Uterus (tissue), 4 donors: ENCODE measurements around the gene ANXA6. TPM values are rescaled to one million over a fixed set of nuclear protein-coding genes. Genes with fewer than 3 reads are reported as not detected.
A peak's percentile ranks its signal among the peaks of the same experiment; 100 is the strongest.

Experiments used
- DNase-seq, 2 donors: peaks; one replicate each; pipeline ENCODE4 v3.0.0-alpha.2; 2019 to 2020
- H3K27ac ChIP-seq, 2 donors: fragments of 200-600 bp; sonication (generic); 1 replicate in 1 of 2; 2 replicates in 1 of 2; pipeline ENCODE4 v1.5.1; 2016 to 2018
- H3K27me3 ChIP-seq, 2 donors: fragments of 200-600 bp; sonication (generic); one replicate each; pipeline ENCODE4 v1.5.1; 2018 to 2019; ENCODE audit warnings: control low read depth in 1 of 2
- H3K36me3 ChIP-seq, 2 donors: fragments of 200-600 bp; sonication (generic); one replicate each; pipeline ENCODE4 v1.5.1; 2019; ENCODE audit warnings: control low read depth in 1 of 2
- H3K4me1 ChIP-seq, 2 donors: fragments of 200-600 bp; sonication (generic); one replicate each; pipeline ENCODE4 v1.5.1; 2018 to 2019; ENCODE audit warnings: control low read depth in 1 of 2
- H3K4me3 ChIP-seq, 2 donors: fragments of 200-600 bp; sonication (generic); 1 replicate in 1 of 2; 2 replicates in 1 of 2; pipeline ENCODE4 v1.5.1; 2018 to 2019; ENCODE audit warnings: mild to moderate bottlenecking in 1 of 2
- H3K9me3 ChIP-seq, 2 donors: fragments of 200-600 bp; sonication (generic); one replicate each; pipeline ENCODE4 v1.5.1; 2019; ENCODE audit warnings: control low read depth in 1 of 2
- CTCF ChIP-seq, 4 experiments: fragments of 200-600 bp in 2 of 4; fragments of 450-650 bp in 2 of 4; sonication (generic) in 2 of 4; IDR thresholded peaks; one replicate each; pipeline ENCODE4 v1.5.1; 2016 to 2019; ENCODE audit warnings: antibody characterized with exemption in 4 of 4, mild to moderate bottlenecking in 2 of 4, moderate library complexity in 1 of 4
- POLR2A ChIP-seq, 2 donors: fragments of 450-650 bp; IDR thresholded peaks; one replicate each; pipeline ENCODE4 v1.6.1; 2016; ENCODE audit warnings: antibody characterized with exemption in 2 of 2, mild to moderate bottlenecking in 1 of 2, moderate library complexity in 1 of 2
- intact Hi-C: fragments of 100-400 bp; cut with DNase I; formaldehyde crosslinking; loops from one replicate; pipeline ENCODE4 v1.15.1; 2023; ENCODE audit warnings: low total_unique reads
- total RNA-seq, 4 donors: library from RNA; depleted of rRNA in 3 of 4; stranded (reverse); fragments of >200 nt in 3 of 4; gene quantifications; one replicate each; pipeline versions ENCODE4 v1.1.0 to v1.2.4, GENCODE V29; 2014 to 2023
- donor health status: DM: yes; HTN: yes; CAD: no.

ANXA6 gene
- total RNA-seq, 4 donors from 2014 or later = 131 to 346 (median 252) TPM

GRCh38 chr5:151080613-151081430 is 76.8 kb downstream of the ANXA6 start, which contains the start of gene TNIP1:
TSS of gene TNIP1 (minus strand) at chr5:151081034. CDS start at chr5:151065095, 15,939 bp downstream.
- TF ChIP-seq CTCF (IDR thresholded peaks at IDR 0.05) (peak in 3 of 4 experiments; percentile 1 to 8 (median 3)), POLR2A (IDR thresholded peaks at IDR 0.05) (peak; percentile 80 to 82)
- intact Hi-C loops = no loop called here
- Histone ChIP-seq H3K4me3 (peak within 1 kb of the TSS; percentile 57 to 95), H3K9me3 (no peaks in the 10 kb centered on the region), H3K36me3 (no peaks in the 10 kb centered on the region), H3K27me3 (no peaks in the 10 kb centered on the region), H3K4me1 (peaks cover 0 to 15% of the 10 kb centered on the region in 2 donors), H3K27ac (peak within 1 kb of the TSS; percentile 98 to 100)
- peak; percentile 93 to 96 for DNase-seq

- no peak for TF ChIP-seq CTCF (IDR thresholded peaks at IDR 0.05)
- TF ChIP-seq POLR2A (IDR thresholded peaks at IDR 0.05) = no peak
- intact Hi-C loops = no loop called here
- peaks cover 0 to 15% of the 10 kb centered on the region in 2 donors for H3K4me1 ChIP-seq
- H3K27ac ChIP-seq = peak overlapping the region; percentile 98 to 100
- no peaks in the 10 kb centered on the region for H3K27me3 ChIP-seq
- H3K9me3 ChIP-seq = no peaks in the 10 kb centered on the region
- DNase-seq = no peak
- no peaks in the 10 kb centered on the region for H3K36me3 ChIP-seq
- H3K4me3 ChIP-seq = peak overlapping the region; percentile 57 to 95
Measured at GRCh38 chr5:151079838-151080612, 77.6 kb downstream of the ANXA6 start.

GRCh38 chr5:151078490-151079262 is 78.9 kb downstream of the ANXA6 start:
- no peak for TF ChIP-seq POLR2A (IDR thresholded peaks at IDR 0.05)
- no peak overlapping the region for H3K27ac ChIP-seq
- H3K4me3 ChIP-seq = no peak overlapping the region
- no peak for DNase-seq
- H3K27me3 ChIP-seq = no peaks in the 10 kb centered on the region
- no peaks in the 10 kb centered on the region for H3K36me3 ChIP-seq
- no peaks in the 10 kb centered on the region for H3K9me3 ChIP-seq
- intact Hi-C loops = no loop called here
- H3K4me1 ChIP-seq = peaks cover 0 to 15% of the 10 kb centered on the region in 2 donors

- H3K27ac ChIP-seq = no peak overlapping the region
- intact Hi-C loops = no loop called here
- H3K9me3 ChIP-seq = no peaks in the 10 kb centered on the region
- no peaks in the 10 kb centered on the region for H3K27me3 ChIP-seq
- peaks cover 0 to 15% of the 10 kb centered on the region in 2 donors for H3K4me1 ChIP-seq
- DNase-seq = no peak
- no peak for TF ChIP-seq CTCF (IDR thresholded peaks at IDR 0.05)
- no peak for TF ChIP-seq POLR2A (IDR thresholded peaks at IDR 0.05)
- no peak overlapping the region for H3K4me3 ChIP-seq
- H3K36me3 ChIP-seq = no peaks in the 10 kb centered on the region
Measured at GRCh38 chr5:151077967-151078366, 79.6 kb downstream of the ANXA6 start.

- no peaks in the 10 kb centered on the region for H3K9me3 ChIP-seq
- no peak for DNase-seq
- intact Hi-C loops = no loop called here
- H3K4me3 ChIP-seq = no peak overlapping the region
- H3K27me3 ChIP-seq = no peaks in the 10 kb centered on the region
- no peak for TF ChIP-seq POLR2A (IDR thresholded peaks at IDR 0.05)
- TF ChIP-seq CTCF (IDR thresholded peaks at IDR 0.05) = no peak
- H3K36me3 ChIP-seq = no peaks in the 10 kb centered on the region
- peaks cover 0 to 15% of the 10 kb centered on the region in 2 donors for H3K4me1 ChIP-seq
- H3K27ac ChIP-seq = no peak overlapping the region
Measured at GRCh38 chr5:151077419-151077818, 80.2 kb downstream of the ANXA6 start.
